ENCODE measurements around the gene PCYT2.

- TF ChIP-seq CTCF (IDR thresholded peaks at IDR 0.05) = no peak
- TF ChIP-seq EZH2 (IDR thresholded peaks at IDR 0.05; ENCODE audit: borderline replicate concordance, insufficient read depth, low read depth, low read length, poor library complexity, severe bottlenecking) = no peak
Measured at GRCh38 chr17:81865358-81865732, 45.9 kb downstream of the PCYT2 start.
